ENCODE results near the gene E4F1.

DNA sequence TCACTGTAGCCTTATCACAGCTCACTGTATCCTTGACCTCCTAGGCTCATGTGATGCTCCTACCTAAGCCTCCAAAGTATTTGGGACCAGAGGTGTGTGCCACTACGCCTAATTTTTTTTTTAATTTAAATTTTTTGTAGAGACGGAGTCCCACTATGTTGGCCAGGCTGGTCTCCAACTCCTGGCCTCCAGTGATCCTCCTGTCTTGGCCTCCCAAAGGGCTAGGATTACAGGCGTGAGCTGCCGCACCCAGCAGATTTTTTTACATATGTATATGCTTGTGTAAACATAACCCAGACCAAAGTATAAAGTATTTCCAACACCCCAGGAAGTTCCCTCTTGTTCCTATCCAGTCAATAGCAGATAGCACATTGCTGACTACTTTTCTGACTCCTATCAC lies 7.1 kb upstream of the E4F1 start:
- TF ChIP-seq, protein P1, sequence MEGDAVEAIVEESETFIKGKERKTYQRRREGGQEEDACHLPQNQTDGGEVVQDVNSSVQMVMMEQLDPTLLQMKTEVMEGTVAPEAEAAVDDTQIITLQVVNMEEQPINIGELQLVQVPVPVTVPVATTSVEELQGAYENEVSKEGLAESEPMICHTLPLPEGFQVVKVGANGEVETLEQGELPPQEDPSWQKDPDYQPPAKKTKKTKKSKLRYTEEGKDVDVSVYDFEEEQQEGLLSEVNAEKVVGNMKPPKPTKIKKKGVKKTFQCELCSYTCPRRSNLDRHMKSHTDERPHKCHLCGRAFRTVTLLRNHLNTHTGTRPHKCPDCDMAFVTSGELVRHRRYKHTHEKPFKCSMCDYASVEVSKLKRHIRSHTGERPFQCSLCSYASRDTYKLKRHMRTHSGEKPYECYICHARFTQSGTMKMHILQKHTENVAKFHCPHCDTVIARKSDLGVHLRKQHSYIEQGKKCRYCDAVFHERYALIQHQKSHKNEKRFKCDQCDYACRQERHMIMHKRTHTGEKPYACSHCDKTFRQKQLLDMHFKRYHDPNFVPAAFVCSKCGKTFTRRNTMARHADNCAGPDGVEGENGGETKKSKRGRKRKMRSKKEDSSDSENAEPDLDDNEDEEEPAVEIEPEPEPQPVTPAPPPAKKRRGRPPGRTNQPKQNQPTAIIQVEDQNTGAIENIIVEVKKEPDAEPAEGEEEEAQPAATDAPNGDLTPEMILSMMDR (conservative IDR thresholded peaks at IDR 0.05 in 1 of 2, IDR thresholded peaks at IDR 0.05 in 1 of 2; ENCODE audit: extremely low read depth in 1 of 2, insufficient read depth in 1 of 2, low read depth in 1 of 2, low read length in 2 of 2): no peak
- no peak for TF ChIP-seq EZH2 (IDR thresholded peaks at IDR 0.05; ENCODE audit: borderline replicate concordance, low read length)
